A549 (cell line): ENCODE results near the gene ZNF573. TPM values are rescaled to one million over a fixed set of nuclear protein-coding genes. Genes with fewer than 3 reads are reported as not detected.

ENCODE experiments used
- ATAC-seq, 2 experiments: fragments of 200-7000 bp in 1 of 2; fragments of >200 bp in 1 of 2; cut with Nextera tagmentation in 1 of 2; cut with Tn5 transposase in 1 of 2; 3 replicates each; pipeline versions ENCODE4 v1.8.0 to v1.9.1; 2018 to 2020; ENCODE audit warnings: mild to moderate bottlenecking in 1 of 2, moderate library complexity in 1 of 2
- CTCF ChIA-PET: fragments of 300-600 bp; sonication (Branson Sonifier 250); formaldehyde crosslinking; extraction: SDS; loops from one replicate; lab custom pipeline; 2021; ENCODE audit warnings: antibody characterized with exemption, inconsistent platforms; lab: Yijun Ruan, JAX
- POLR2A ChIA-PET: fragments of 350-600 bp; formaldehyde crosslinking; extraction: SDS; loops from one replicate; lab custom pipeline; 2021; ENCODE audit warnings: antibody characterized with exemption, inconsistent platforms; lab: Yijun Ruan, JAX
- DNase-seq, 2 experiments: peaks; one replicate each; pipeline versions ENCODE4 v3.0.0 to v3.0.0-alpha.2; 2011 to 2016; ENCODE audit warnings: low read depth in 1 of 2, low spot score in 1 of 2
- FAIRE-seq: peaks from 2 replicates; lab custom pipeline; 2011; peaks lifted over from hg19 to GRCh38; lab: Jason Lieb, UNC
- H3K27ac ChIP-seq, 2 experiments: fragments of >200 bp; sonication (Bioruptor Twin); formaldehyde crosslinking; 3 replicates each; pipeline ENCODE4 v1.5.1; 2016 to 2017
- H3K4me1 ChIP-seq: fragments of >200 bp; sonication (Bioruptor Twin); formaldehyde crosslinking; 3 replicates; pipeline ENCODE4 v1.6.1; 2016
- H3K4me2 ChIP-seq: fragments of >200 bp; sonication (Bioruptor Twin); formaldehyde crosslinking; 3 replicates; pipeline ENCODE4 v1.6.1; 2016
- H3K4me3 ChIP-seq: fragments of >200 bp; sonication (Bioruptor Twin); formaldehyde crosslinking; 3 replicates; pipeline ENCODE4 v1.5.1; 2016
- H3K9me3 ChIP-seq: fragments of >200 bp; sonication (Bioruptor Twin); formaldehyde crosslinking; 3 replicates; pipeline ENCODE4 v1.6.1; 2016
- CBX2 ChIP-seq: fragments of 200-600 bp; sonication (generic); IDR thresholded peaks from 2 replicates; pipeline ENCODE4 v1.6.1; 2016; ENCODE audit warnings: low read depth, mild to moderate bottlenecking, borderline replicate concordance
- CEBPB ChIP-seq, 2 experiments: fragments of >200 bp in 1 of 2; sonication (Bioruptor Twin) in 1 of 2; formaldehyde crosslinking in 1 of 2; IDR thresholded peaks; 2 replicates each; pipeline ENCODE4 v1.6.1; 2012 to 2016
- CHD2 ChIP-seq: fragments of 150-350 bp; IDR thresholded peaks from 2 replicates; pipeline ENCODE4 v1.6.1; 2014; ENCODE audit warnings: low read length; ENCODE audit not compliant: partially characterized antibody
- FOSL2 ChIP-seq, 2 experiments: fragments of 450-650 bp in 1 of 2; fragments of >200 bp in 1 of 2; sonication (Bioruptor Twin) in 1 of 2; formaldehyde crosslinking; IDR thresholded peaks; 2 replicates each; pipeline versions ENCODE4 v1.5.0 to v1.6.1; 2016 to 2020; ENCODE audit warnings: mild to moderate bottlenecking in 1 of 2, moderate library complexity in 1 of 2
- HDAC2 ChIP-seq: fragments of 200-600 bp; sonication (generic); IDR thresholded peaks from 2 replicates; pipeline ENCODE4 v1.6.1; 2016
- HEYL ChIP-seq: fragments of 250-450 bp; sonication (Bioruptor Pico); IDR thresholded peaks from 2 replicates; pipeline ENCODE4 v1.8.0; 2021; ENCODE audit warnings: mild to moderate bottlenecking, moderate library complexity
- HOXA7 ChIP-seq: fragments of 250-450 bp; sonication (Bioruptor Pico); IDR thresholded peaks from 2 replicates; pipeline ENCODE4 v1.5.0; 2020; ENCODE audit warnings: mild to moderate bottlenecking, moderate library complexity
- MAZ ChIP-seq: fragments of 150-350 bp; IDR thresholded peaks from 2 replicates; pipeline ENCODE4 v1.6.1; 2014; ENCODE audit warnings: antibody characterized with exemption, low read depth, low read length, borderline replicate concordance
- POLR2A ChIP-seq: IDR thresholded peaks from 2 replicates; pipeline ENCODE4 v1.6.1; 2012; ENCODE audit warnings: mild to moderate bottlenecking, low read length
- RAD21 ChIP-seq, 2 experiments: fragments of >200 bp in 1 of 2; sonication (Bioruptor Twin) in 1 of 2; formaldehyde crosslinking in 1 of 2; IDR thresholded peaks in 1 of 2; conservative IDR thresholded peaks in 1 of 2; 2 replicates in 1 of 2; 3 replicates in 1 of 2; pipeline ENCODE4 v1.6.1; 2012 to 2018; ENCODE audit warnings: inconsistent platforms in 1 of 2
- SMC3 ChIP-seq: fragments of >200 bp; sonication (Bioruptor Twin); formaldehyde crosslinking; IDR thresholded peaks from 3 replicates; pipeline ENCODE4 v1.6.1; 2018; ENCODE audit warnings: inconsistent platforms
- TP53 ChIP-seq: fragments of 250-450 bp; sonication (Bioruptor Pico); IDR thresholded peaks from 2 replicates; pipeline ENCODE4 v1.5.0; 2021; ENCODE audit warnings: mild to moderate bottlenecking, moderate library complexity
- ZC3H11A ChIP-seq: fragments of 450-650 bp; IDR thresholded peaks from 2 replicates; pipeline ENCODE4 v1.6.1; 2014; ENCODE audit warnings: antibody characterized with exemption, mild to moderate bottlenecking
- WGBS: methylation state at CpG from one replicate; pipeline ENCODE4 v1.1.6; 2017; ENCODE audit errors: missing lambda C conversion rate; 5-methylcytosine and 5-hydroxymethylcytosine counted together
- polyA plus RNA-seq, 4 experiments: library from polyadenylated mRNA; depleted of rRNA in 3 of 4; stranded (reverse); fragments of >200 nt; fragmentation: RNase III in 1 of 4; extraction: RNeasy Plus Mini Kit Qiagen cat#74134 plus additional on column Dnase treatment in 1 of 4; gene quantifications; 2 replicates in 3 of 4; 3 replicates in 1 of 4; pipeline ENCODE4 v1.2.3, GENCODE V29; 2011 to 2017
- TF ChIP-seq, protein P1 (sequence below): fragments of >200 bp; sonication (Bioruptor Twin); formaldehyde crosslinking; IDR thresholded peaks from 3 replicates; pipeline ENCODE4 v1.6.1; 2016
- TF ChIP-seq, protein P2 (sequence below): fragments of 450-650 bp; IDR thresholded peaks from 2 replicates; pipeline ENCODE4 v1.6.1; 2014; ENCODE audit warnings: antibody characterized with exemption
- TF ChIP-seq, protein P3 (sequence below): IDR thresholded peaks from 2 replicates; pipeline ENCODE4 v1.6.1; 2012
- TF ChIP-seq, protein P4 (sequence below): fragments of >200 bp; sonication (Bioruptor Twin); formaldehyde crosslinking; IDR thresholded peaks from 3 replicates; pipeline ENCODE4 v1.5.1; 2016

Gene ZNF573
- polyA plus RNA-seq, 2 of the 4 experiments (the other 2 are of a cell fraction): 4.6 to 8.5 TPM

DNA sequence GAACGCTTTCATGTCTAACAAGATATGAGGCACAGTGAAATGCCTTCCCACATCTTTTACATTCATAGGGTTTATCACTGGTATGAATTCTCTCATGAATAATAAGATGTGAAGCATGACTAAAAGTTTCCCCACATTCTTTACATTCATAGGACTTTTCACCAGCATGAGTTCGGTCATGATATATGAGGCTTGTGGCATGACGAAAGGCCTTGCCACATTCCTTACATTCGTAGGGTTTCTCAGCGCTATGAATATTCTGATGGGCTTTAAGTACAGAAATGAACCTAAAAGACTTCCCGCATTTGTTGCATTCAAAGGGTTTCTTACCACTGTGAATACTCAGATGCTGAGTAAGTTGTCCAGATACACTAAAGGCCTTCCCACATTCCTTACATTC, 81.2 kb downstream of the ZNF573 start (continued):
- TF ChIP-seq, protein P1, sequence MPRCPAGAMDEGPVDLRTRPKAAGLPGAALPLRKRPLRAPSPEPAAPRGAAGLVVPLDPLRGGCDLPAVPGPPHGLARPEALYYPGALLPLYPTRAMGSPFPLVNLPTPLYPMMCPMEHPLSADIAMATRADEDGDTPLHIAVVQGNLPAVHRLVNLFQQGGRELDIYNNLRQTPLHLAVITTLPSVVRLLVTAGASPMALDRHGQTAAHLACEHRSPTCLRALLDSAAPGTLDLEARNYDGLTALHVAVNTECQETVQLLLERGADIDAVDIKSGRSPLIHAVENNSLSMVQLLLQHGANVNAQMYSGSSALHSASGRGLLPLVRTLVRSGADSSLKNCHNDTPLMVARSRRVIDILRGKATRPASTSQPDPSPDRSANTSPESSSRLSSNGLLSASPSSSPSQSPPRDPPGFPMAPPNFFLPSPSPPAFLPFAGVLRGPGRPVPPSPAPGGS: no peak
- TF ChIP-seq, protein P2, sequence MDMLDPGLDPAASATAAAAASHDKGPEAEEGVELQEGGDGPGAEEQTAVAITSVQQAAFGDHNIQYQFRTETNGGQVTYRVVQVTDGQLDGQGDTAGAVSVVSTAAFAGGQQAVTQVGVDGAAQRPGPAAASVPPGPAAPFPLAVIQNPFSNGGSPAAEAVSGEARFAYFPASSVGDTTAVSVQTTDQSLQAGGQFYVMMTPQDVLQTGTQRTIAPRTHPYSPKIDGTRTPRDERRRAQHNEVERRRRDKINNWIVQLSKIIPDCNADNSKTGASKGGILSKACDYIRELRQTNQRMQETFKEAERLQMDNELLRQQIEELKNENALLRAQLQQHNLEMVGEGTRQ: no peak
- TF ChIP-seq CBX2: no peak

DNA sequence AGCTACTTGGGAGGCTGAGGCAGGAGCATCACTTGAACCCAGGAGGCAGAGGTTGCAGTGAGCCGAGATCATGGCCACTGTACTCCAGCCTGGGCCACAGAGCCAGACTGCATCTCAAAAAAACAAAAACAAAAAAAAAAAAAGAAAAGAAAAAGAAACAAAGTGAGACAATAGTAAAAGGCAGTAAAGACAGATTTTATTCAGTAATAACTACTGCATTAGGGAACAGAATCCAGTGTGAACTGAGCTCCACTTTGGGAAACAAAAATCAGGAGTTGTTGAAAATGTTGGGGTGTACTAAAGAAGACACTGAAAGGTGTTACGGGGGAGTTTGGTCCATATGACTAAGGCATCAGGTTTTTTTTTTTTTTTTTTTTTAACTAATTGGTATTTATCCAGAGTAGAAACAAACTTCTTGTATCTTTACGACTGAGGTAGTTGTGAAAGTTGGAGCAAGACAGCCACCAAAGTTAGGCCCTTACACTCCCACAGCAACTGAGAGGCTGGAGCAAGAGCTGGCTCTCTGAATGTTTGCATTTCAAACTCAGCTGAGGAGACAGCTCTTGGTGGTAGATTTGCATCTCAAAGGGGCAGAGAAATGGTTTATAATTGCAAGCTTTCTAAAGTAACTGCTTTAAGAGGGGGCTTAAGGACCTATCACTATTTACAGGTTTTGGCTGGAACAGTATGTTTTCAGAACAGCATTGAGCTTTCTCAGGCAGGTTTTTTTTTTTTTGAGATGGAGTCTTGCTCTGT, 84.1 kb downstream of the ZNF573 start:
- H3K4me1 ChIP-seq: no peaks in the 10 kb centered on the region
- ATAC-seq (no peak), FAIRE-seq (peak; percentile 67), DNase-seq (no peak)
- no peak overlapping the region for H3K4me2 ChIP-seq
- 48% methylated on average over 3 of the region's 3 CpGs for WGBS
- ChIA-PET CTCF (interaction anchor here (2.0 kb wide), 1 partner anchor 11 kb away, joined by 4 read pairs; no protein-coding TSS in a partner anchor), POLR2A (no interaction called here)
- H3K4me3 ChIP-seq: no peak overlapping the region
- peaks cover 99% of the 10 kb centered on the region for H3K9me3 ChIP-seq
- H3K27ac ChIP-seq: no peak overlapping the region
- TF ChIP-seq, protein P3, sequence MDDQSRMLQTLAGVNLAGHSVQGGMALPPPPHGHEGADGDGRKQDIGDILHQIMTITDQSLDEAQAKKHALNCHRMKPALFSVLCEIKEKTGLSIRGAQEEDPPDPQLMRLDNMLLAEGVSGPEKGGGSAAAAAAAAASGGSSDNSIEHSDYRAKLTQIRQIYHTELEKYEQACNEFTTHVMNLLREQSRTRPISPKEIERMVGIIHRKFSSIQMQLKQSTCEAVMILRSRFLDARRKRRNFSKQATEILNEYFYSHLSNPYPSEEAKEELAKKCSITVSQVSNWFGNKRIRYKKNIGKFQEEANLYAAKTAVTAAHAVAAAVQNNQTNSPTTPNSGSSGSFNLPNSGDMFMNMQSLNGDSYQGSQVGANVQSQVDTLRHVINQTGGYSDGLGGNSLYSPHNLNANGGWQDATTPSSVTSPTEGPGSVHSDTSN: no peak
- no peak for TF ChIP-seq CHD2
- TF ChIP-seq HOXA7: no peak
- TF ChIP-seq TP53 (CRISPR knock-in tag): no peak
- TF ChIP-seq, all 56 proteins: peak for 0

DNA sequence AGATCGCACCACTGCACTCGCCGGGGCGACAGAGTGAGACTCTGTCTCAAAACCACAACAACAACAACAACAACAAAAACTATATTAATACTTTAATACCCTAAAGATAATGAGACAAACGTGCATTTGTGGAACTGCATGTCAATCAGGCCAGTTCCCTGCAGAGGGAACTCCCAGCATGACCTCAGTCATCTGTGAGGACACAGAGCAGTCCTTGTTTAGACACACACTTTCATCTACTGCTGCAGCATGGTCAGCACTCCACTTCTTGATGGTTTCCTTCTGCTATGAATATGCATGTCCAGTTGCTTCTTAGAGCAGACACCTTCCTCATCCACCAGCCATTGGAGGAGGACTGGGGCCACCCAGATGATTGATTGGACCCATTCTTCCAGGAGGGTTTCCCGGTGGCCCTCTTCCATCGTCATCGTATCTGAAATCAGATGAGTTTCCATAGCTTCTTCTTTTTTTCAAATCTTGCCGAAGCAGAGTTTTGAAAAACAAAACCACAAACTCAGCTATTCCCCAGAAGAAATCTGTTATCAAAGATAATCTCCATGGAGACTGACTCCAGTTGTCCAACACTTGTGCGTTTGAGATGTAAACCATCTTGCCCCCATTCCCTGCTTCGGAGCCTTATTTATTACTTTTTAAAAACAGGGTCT, 86.3 kb downstream of the ZNF573 start:
- H3K4me1 ChIP-seq: no peaks in the 10 kb centered on the region
- CTCF ChIA-PET: interaction anchor here (1.0 kb wide), 1 partner anchor 224 kb away, joined by 3 read pairs; the partner anchor contains the start of gene ZNF570
- DNase-seq (no peak), ATAC-seq (no peak)
- no peak overlapping the region for H3K27ac ChIP-seq
- no peak overlapping the region for H3K4me2 ChIP-seq
- no peak overlapping the region for H3K4me3 ChIP-seq
- WGBS: 49% methylated on average over 11 of the region's 11 CpGs
- POLR2A ChIA-PET: no interaction called here
- TF ChIP-seq SMC3 (no peak), HEYL (CRISPR knock-in tag) (no peak)
- TF ChIP-seq, all 56 proteins: peak for 0
- peaks cover 97% of the 10 kb centered on the region for H3K9me3 ChIP-seq
- peak; percentile 76 for FAIRE-seq

DNA sequence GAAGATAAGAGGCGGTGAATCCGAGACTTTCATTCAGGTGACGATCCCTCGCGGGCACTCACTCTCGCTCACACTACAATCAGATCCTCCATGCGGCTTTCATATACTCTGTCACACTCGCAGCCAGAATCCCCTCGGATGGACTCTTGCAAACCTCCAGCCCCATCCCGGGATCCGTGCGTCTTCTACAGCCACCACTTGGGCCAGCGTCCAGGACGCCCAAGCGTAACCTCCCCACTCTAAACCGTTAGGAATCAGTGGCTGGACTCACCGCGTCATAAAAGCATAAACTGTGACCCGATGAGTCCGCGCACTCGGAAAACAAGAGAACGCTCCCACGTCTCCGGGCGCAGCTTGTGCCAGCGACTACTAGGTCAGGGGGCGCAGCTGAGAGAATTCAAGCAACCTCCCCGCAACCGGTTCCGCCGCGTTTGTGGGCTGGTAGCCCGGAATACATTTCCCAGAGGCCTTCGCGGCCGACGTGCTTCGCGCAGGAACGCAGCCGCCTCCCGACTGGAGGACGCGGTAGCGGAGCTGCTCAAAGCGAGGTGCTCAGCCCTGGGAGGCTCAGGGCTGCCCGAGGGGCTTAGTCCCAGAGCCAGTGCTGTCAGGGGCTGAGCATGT, 87.4 kb downstream of the ZNF573 start:
- no peak for TF ChIP-seq HDAC2
- no peak for TF ChIP-seq FOSL2 (IDR thresholded peaks at IDR 0.05)
- TF ChIP-seq FOSL2 (CRISPR knock-in tag; IDR thresholded peaks at IDR 0.05): no peak
- TF ChIP-seq CEBPB (IDR thresholded peaks at IDR 0.05): no peak
- TF ChIP-seq POLR2A: no peak
- TF ChIP-seq, protein P2: no peak
- TF ChIP-seq, protein P1: no peak
- TF ChIP-seq, protein P3: no peak
- no peak for TF ChIP-seq ZC3H11A
- no peak for TF ChIP-seq RAD21 (conservative IDR thresholded peaks at IDR 0.05 in 1 of 2, IDR thresholded peaks at IDR 0.05 in 1 of 2)
- TF ChIP-seq MAZ: no peak
- TF ChIP-seq, protein P4, sequence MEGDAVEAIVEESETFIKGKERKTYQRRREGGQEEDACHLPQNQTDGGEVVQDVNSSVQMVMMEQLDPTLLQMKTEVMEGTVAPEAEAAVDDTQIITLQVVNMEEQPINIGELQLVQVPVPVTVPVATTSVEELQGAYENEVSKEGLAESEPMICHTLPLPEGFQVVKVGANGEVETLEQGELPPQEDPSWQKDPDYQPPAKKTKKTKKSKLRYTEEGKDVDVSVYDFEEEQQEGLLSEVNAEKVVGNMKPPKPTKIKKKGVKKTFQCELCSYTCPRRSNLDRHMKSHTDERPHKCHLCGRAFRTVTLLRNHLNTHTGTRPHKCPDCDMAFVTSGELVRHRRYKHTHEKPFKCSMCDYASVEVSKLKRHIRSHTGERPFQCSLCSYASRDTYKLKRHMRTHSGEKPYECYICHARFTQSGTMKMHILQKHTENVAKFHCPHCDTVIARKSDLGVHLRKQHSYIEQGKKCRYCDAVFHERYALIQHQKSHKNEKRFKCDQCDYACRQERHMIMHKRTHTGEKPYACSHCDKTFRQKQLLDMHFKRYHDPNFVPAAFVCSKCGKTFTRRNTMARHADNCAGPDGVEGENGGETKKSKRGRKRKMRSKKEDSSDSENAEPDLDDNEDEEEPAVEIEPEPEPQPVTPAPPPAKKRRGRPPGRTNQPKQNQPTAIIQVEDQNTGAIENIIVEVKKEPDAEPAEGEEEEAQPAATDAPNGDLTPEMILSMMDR: no peak
- CTCF ChIA-PET: interaction anchor here (1.0 kb wide), 1 partner anchor 223 kb away, joined by 3 read pairs; the partner anchor contains the start of gene ZNF570

More for the DNA sequence above, 87.4 kb downstream of the ZNF573 start:
- DNase-seq (no peak), ATAC-seq (no peak), FAIRE-seq (no peak)
- no peaks in the 10 kb centered on the region for H3K4me1 ChIP-seq
- H3K9me3 ChIP-seq: peaks cover 94% of the 10 kb centered on the region
- no peak overlapping the region for H3K4me2 ChIP-seq
- 76% methylated on average over 48 of the region's 48 CpGs for WGBS
- H3K27ac ChIP-seq: no peak overlapping the region
- no peak overlapping the region for H3K4me3 ChIP-seq
- POLR2A ChIA-PET: no interaction called here
